ENCODE measurements around the gene UTRN. TPM values are rescaled to one million over a fixed set of nuclear protein-coding genes. Genes with fewer than 3 reads are reported as not detected.

UTRN gene
- total RNA-seq, 1 experiment from 2014 or later, result 125 TPM

DNA sequence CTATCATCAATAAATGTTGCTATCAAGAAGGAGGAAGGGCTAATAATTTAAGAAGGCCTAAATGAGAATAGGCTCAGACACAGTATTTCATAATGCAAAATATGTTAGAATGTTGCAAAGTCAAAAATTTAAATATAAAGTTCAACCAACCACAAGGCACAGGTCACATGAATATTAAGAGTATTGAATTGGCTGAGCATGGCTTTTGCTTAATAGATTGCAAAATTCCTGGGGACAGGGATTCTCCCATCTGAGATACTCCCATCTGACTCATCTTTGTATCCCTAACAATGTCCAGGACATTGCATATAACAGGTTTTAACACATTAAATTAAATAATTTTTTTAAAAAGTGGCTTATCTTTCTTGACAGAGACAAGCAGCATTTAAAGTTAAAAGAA is 32.9 kb upstream of the UTRN start:
- Mint-ChIP-seq H3K27me3 (ENCODE audit: low read depth) (no peaks in the 10 kb centered on the region; the same call in 1 of the 2 replicates), H3K36me3 (peaks cover 3% of the 10 kb centered on the region; the same call in 1 of the 2 replicates), H3K4me1 (peaks cover 24% of the 10 kb centered on the region), H3K27ac (no peak overlapping the region), H3K4me3 (no peak overlapping the region), H3K9me3 (peaks cover 34% of the 10 kb centered on the region)
- ATAC-seq (no peak), DNase-seq (ENCODE audit: low spot score) (no peak)
- TF ChIP-seq ATF6 (CRISPR knock-in tag; IDR thresholded peaks at IDR 0.05) (no peak), FOXJ3 (CRISPR knock-in tag; IDR thresholded peaks at IDR 0.05; ENCODE audit: borderline replicate concordance) (no peak), NR2C2 (CRISPR knock-in tag; IDR thresholded peaks at IDR 0.05) (no peak), SP1 (CRISPR knock-in tag; conservative IDR thresholded peaks at IDR 0.05) (no peak), ZBTB21 (CRISPR knock-in tag; IDR thresholded peaks at IDR 0.05; ENCODE audit: borderline replicate concordance) (no peak), ZNF671 (CRISPR knock-in tag; IDR thresholded peaks at IDR 0.05) (no peak), ZNF263 (CRISPR knock-in tag; IDR thresholded peaks at IDR 0.05; ENCODE audit: low read depth) (no peak), CBFB (CRISPR knock-in tag; IDR thresholded peaks at IDR 0.05; ENCODE audit: low read depth) (no peak), ZBTB43 (CRISPR knock-in tag; IDR thresholded peaks at IDR 0.05) (no peak), KAT7 (CRISPR knock-in tag; IDR thresholded peaks at IDR 0.05; ENCODE audit: borderline replicate concordance) (no peak), IRF2 (CRISPR knock-in tag; IDR thresholded peaks at IDR 0.05; ENCODE audit: borderline replicate concordance, low read depth) (no peak), FOXP4 (CRISPR knock-in tag; IDR thresholded peaks at IDR 0.05) (no peak), FOXK1 (CRISPR knock-in tag; IDR thresholded peaks at IDR 0.05) (no peak), AR (CRISPR knock-in tag; IDR thresholded peaks at IDR 0.05) (no peak), NR3C1 (CRISPR knock-in tag; conservative IDR thresholded peaks at IDR 0.05; ENCODE audit: low read depth) (no peak), HMGA2 (CRISPR knock-in tag; IDR thresholded peaks at IDR 0.05) (no peak), ZNF232 (CRISPR knock-in tag; IDR thresholded peaks at IDR 0.05) (no peak), NR1H2 (CRISPR knock-in tag; IDR thresholded peaks at IDR 0.05) (no peak)
- TF ChIP-seq, protein P1, sequence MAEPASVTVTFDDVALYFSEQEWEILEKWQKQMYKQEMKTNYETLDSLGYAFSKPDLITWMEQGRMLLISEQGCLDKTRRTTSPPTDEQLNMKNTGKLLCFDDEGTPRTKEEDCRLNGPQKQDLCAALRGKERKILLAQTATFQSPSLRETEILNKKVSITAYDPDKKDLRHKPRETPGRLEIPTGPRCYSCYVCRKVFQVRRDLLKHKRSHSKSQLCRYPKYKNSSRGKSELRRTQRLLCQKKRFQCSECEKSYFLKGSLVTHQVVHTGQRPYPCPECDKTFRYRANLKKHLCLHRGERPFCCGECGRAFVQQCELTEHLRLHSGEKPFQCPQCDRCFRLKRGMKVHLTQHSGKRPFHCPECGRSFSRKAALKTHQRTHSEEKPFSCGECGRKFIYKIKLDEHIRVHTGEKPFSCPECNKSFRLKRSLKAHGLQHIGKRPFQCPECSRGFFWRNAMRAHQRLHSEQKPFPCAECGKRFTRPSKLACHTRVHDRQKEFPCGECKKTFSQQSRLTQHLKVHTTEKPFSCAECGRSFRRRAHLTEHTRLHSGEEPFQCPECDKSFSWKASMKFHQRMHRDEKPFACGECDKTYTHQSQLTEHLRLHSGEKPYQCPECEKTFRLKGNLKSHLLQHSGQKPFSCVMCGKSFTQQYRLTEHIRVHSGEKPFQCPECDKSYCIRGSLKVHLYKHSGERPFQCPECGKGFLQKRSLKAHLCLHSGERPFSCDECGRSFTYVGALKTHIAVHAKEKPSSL (CRISPR knock-in tag; conservative IDR thresholded peaks at IDR 0.05), result no peak
- TF ChIP-seq, protein P2, sequence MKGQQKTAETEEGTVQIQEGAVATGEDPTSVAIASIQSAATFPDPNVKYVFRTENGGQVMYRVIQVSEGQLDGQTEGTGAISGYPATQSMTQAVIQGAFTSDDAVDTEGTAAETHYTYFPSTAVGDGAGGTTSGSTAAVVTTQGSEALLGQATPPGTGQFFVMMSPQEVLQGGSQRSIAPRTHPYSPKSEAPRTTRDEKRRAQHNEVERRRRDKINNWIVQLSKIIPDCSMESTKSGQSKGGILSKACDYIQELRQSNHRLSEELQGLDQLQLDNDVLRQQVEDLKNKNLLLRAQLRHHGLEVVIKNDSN (CRISPR knock-in tag; IDR thresholded peaks at IDR 0.05), result no peak
- POLR2A ChIA-PET, result no interaction called here
- CTCF ChIA-PET, result interaction anchor here (1.0 kb wide), 1 partner anchor 28 kb away, joined by 3 read pairs; no protein-coding TSS in a partner anchor

All from WTC11 (cell line).